DOHH2 (cell line): ENCODE data around the gene UBE2L5.

Experiments used
- H3F3A ChIP-seq: fragments of 200-600 bp; sonication (generic), shearing (Covaris generic); 2 replicates; pipeline ENCODE4 v1.6.0; 2016; ENCODE audit warnings: antibody characterized with exemption, mild to moderate bottlenecking; ENCODE audit not compliant: control insufficient read depth, insufficient read depth
- H3K27ac ChIP-seq: fragments of 200-600 bp; sonication (generic); 2 replicates; pipeline ENCODE4 v1.5.1; 2014; ENCODE audit warnings: low read depth, mild to moderate bottlenecking, low read length, moderate library complexity
- H3K27me3 ChIP-seq: fragments of 200-600 bp; sonication (generic); 2 replicates; pipeline ENCODE4 v1.6.1; 2014; ENCODE audit warnings: mild to moderate bottlenecking, low read length, mixed read lengths; ENCODE audit not compliant: control insufficient read depth
- H3K36me3 ChIP-seq: fragments of 200-600 bp; sonication (generic); 2 replicates; pipeline ENCODE4 v1.6.1; 2014; ENCODE audit warnings: mild to moderate bottlenecking, low read length, moderate library complexity, mixed read lengths; ENCODE audit not compliant: control insufficient read depth
- H3K4me1 ChIP-seq: fragments of 200-600 bp; sonication (generic); 2 replicates; pipeline ENCODE4 v1.6.1; 2014; ENCODE audit warnings: mild to moderate bottlenecking, low read length, mixed read lengths; ENCODE audit not compliant: control insufficient read depth
- H3K4me2 ChIP-seq: fragments of 200-600 bp; sonication (generic); 2 replicates; pipeline ENCODE4 v1.6.0; 2014; ENCODE audit warnings: mild to moderate bottlenecking, low read length, moderate library complexity
- H3K4me3 ChIP-seq: fragments of 200-600 bp; sonication (generic); 2 replicates; pipeline ENCODE4 v1.5.1; 2014; ENCODE audit warnings: mild to moderate bottlenecking, low read length, mixed read lengths
- H3K79me2 ChIP-seq: fragments of 200-600 bp; sonication (generic); 2 replicates; pipeline ENCODE4 v1.6.1; 2014; ENCODE audit warnings: mild to moderate bottlenecking, low read length, mixed read lengths; ENCODE audit not compliant: control insufficient read depth
- H3K9me2 ChIP-seq: fragments of 200-600 bp; sonication (generic); replicated peaks from 2 replicates; pipeline ENCODE4 v1.6.1; 2014; ENCODE audit warnings: mild to moderate bottlenecking, low read length, mixed read lengths; ENCODE audit not compliant: control insufficient read depth
- H3K9me3 ChIP-seq: fragments of 200-600 bp; sonication (generic); 2 replicates; pipeline ENCODE4 v1.6.1; 2014; ENCODE audit warnings: antibody characterized with exemption, low read length, mixed read lengths; ENCODE audit not compliant: control insufficient read depth, insufficient read depth
- H4K20me1 ChIP-seq: fragments of 200-600 bp; sonication (generic); 2 replicates; pipeline ENCODE4 v1.6.0; 2014; ENCODE audit warnings: low read depth, mild to moderate bottlenecking, antibody characterized with exemption, low read length, moderate library complexity; ENCODE audit not compliant: control insufficient read depth, insufficient read depth
- EZH2phosphoT487 ChIP-seq: fragments of 200-600 bp; sonication (generic); IDR thresholded peaks from 2 replicates; pipeline ENCODE4 v1.6.1; 2017; ENCODE audit warnings: borderline replicate concordance, mild to moderate bottlenecking, antibody characterized with exemption, low read length, moderate library complexity, mixed read lengths
- TF ChIP-seq, protein P1 (sequence below): fragments of 200-600 bp; sonication (generic); IDR thresholded peaks from one replicate; pipeline ENCODE4 v1.5.1; 2014; ENCODE audit warnings: antibody characterized with exemption, mild to moderate bottlenecking, low read depth, low read length; ENCODE audit not compliant: poor library complexity, severe bottlenecking

Gene UBE2L5

DNA sequence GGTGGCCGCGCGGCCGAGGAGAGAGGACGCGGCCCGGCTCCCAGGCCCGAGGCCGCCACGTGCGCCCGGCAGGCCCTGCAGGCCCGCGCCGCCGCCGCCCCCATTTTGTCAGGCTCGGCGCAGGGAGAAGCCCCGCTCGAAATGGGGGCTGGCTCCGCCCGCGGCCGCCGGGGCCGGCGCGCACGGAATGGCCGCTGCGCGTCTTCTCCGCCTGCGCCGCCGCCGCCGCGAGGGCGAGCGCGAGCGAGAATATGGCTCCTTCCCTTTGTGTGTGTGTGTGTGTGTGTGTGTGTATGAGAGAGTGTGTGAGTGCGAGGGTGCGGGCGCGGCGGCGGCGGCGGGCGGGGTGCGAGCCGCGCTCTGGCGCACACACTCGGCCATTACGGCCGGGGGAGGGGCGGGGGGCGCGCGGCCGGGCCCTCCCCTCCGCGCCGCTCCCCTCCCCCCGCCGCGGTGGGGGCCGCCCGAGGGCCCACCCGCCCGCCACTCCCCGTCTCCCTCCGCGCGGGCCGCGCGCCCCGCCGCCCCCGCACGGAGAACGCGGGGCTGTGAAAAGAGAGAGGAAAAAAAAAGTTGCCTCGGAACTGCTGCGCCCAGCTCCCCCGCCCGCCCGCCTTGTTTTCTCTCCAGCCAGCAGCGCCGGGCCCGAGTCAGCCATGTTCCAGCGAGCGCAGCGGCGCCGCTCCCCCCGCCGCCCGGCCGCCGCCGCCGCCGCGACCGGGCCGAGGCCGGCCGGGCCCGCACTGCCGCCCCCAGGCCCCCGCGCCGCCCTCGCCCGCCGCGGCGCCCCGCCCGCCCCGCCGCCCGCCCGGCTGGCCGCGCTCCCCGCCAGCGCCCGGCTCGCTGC is 42.4 kb downstream of the UBE2L5 start:
- Histone ChIP-seq H4K20me1 (peaks cover 5% of the 10 kb centered on the region), H3K9me2 (no peaks in the 10 kb centered on the region), H3K27ac (peak overlapping the region; percentile 94), H3K4me1 (peaks cover 48% of the 10 kb centered on the region), H3F3A (peaks cover 39% of the 10 kb centered on the region), H3K4me3 (peak overlapping the region; percentile 99), H3K36me3 (peaks cover 39% of the 10 kb centered on the region), H3K27me3 (no peaks in the 10 kb centered on the region), H3K79me2 (peaks cover 57% of the 10 kb centered on the region), H3K9me3 (no peaks in the 10 kb centered on the region), H3K4me2 (peak overlapping the region; percentile 99)
- TF ChIP-seq, protein P1, sequence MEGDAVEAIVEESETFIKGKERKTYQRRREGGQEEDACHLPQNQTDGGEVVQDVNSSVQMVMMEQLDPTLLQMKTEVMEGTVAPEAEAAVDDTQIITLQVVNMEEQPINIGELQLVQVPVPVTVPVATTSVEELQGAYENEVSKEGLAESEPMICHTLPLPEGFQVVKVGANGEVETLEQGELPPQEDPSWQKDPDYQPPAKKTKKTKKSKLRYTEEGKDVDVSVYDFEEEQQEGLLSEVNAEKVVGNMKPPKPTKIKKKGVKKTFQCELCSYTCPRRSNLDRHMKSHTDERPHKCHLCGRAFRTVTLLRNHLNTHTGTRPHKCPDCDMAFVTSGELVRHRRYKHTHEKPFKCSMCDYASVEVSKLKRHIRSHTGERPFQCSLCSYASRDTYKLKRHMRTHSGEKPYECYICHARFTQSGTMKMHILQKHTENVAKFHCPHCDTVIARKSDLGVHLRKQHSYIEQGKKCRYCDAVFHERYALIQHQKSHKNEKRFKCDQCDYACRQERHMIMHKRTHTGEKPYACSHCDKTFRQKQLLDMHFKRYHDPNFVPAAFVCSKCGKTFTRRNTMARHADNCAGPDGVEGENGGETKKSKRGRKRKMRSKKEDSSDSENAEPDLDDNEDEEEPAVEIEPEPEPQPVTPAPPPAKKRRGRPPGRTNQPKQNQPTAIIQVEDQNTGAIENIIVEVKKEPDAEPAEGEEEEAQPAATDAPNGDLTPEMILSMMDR: no peak
- TF ChIP-seq EZH2phosphoT487: no peak

DNA sequence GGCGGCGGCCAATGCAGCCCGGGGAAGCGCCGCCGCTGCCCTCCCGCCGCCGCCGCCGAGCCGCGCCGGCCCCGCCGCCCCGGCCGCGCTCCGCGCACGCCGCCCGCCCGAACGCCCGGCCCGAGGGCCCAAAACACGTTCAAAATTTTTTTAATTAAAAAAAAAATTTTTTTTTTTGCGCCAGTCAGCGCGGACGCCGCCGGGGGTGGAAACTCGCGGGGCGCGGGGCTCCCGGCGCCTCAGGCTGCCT is 43.0 kb downstream of the UBE2L5 start:
- Histone ChIP-seq H3K4me2 (peak overlapping the region; percentile 43), H3F3A (peaks cover 35% of the 10 kb centered on the region), H3K79me2 (peaks cover 57% of the 10 kb centered on the region)

DNA sequence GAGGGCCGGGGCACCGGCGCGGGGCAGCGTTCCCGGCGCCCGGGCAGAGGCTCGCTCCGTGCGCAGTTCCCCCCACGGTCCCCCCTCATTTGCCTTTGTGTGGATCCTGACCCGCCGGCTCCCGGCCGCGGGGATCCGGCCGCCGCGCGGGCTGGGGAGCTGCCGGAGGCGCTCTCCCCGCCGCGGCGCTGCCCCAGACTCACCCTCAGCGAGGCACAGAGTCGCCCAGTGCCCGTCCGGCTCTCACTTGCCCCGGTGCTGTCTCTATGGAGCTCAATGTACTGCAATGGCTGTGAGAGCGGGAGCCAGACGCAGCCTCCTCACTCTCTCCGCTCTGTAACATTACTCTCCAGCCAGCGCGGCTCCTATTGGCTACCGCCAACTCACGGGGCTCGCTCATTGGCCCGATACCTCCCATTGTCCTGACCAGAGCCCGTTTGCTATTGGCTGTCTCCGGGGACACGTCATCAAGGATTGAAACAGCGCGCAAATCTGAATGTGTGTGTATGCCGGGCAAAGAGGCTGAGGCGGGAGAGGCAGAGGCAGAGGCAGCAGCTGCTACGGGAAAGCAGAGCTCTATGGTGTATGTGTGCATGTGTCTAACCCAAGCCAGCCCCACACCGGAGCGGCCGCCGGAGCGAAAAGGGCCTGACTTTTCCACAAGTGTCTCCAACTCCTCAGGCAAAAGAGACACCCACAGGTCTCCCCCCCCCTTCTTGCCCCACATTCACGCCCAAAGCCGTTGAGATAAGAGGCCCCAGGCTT is 43.5 kb downstream of the UBE2L5 start, which contains the start of gene HMGB1:
HMGB1 (minus strand) TSS at position 344 of the 765 bp plus-strand sequence. CDS start 2,256 bp downstream, outside the sequence.
- peaks cover 57% of the 10 kb centered on the region for H3K79me2 ChIP-seq
- peaks cover 35% of the 10 kb centered on the region for H3F3A ChIP-seq
- H3K9me2 ChIP-seq: no peaks in the 10 kb centered on the region
- peak within 1 kb of the TSS; percentile 99 for H3K4me3 ChIP-seq
- H3K36me3 ChIP-seq: peaks cover 36% of the 10 kb centered on the region
- TF ChIP-seq EZH2phosphoT487: no peak
- TF ChIP-seq, protein P1: no peak
- no peaks in the 10 kb centered on the region for H3K9me3 ChIP-seq
- no peaks in the 10 kb centered on the region for H3K27me3 ChIP-seq
- peaks cover 45% of the 10 kb centered on the region for H3K4me1 ChIP-seq
- peak within 1 kb of the TSS; percentile 94 for H3K27ac ChIP-seq
- peaks cover 5% of the 10 kb centered on the region for H4K20me1 ChIP-seq
- H3K4me2 ChIP-seq: peak within 1 kb of the TSS; percentile 98

More for the DNA sequence above, 43.0 kb downstream of the UBE2L5 start:
- peak overlapping the region; percentile 92 for H3K27ac ChIP-seq
- no peaks in the 10 kb centered on the region for H3K9me2 ChIP-seq
- H3K27me3 ChIP-seq: no peaks in the 10 kb centered on the region
- H3K9me3 ChIP-seq: no peaks in the 10 kb centered on the region
- peaks cover 36% of the 10 kb centered on the region for H3K36me3 ChIP-seq
- TF ChIP-seq, protein P1: no peak
- TF ChIP-seq EZH2phosphoT487: no peak
- H3K4me1 ChIP-seq: peaks cover 45% of the 10 kb centered on the region
- peaks cover 5% of the 10 kb centered on the region for H4K20me1 ChIP-seq
- peak overlapping the region; percentile 85 for H3K4me3 ChIP-seq
